ENCODE results near the gene FANCI.
A peak's percentile ranks its signal among the peaks of the same experiment; 100 is the strongest.

The FANCI gene

GRCh38 chr15:89243691-89244573 is at the start of gene FANCI:
FANCI (plus strand) TSS chr15:89243979; CDS start chr15:89247648, 3,669 bp downstream.
- peak; percentile 83 for DNase-seq

- no peak for DNase-seq
Measured at GRCh38 chr15:89194608-89195007, 49.2 kb upstream of the FANCI start.

- DNase-seq: no peak
Measured at GRCh38 chr15:89195836-89196235, 47.9 kb upstream of the FANCI start.

GRCh38 chr15:89196241-89196640 is 47.5 kb upstream of the FANCI start:
- DNase-seq: no peak

GRCh38 chr15:89196994-89197393 is 46.8 kb upstream of the FANCI start:
- DNase-seq: peak; percentile 27

- DNase-seq: no peak
Measured at GRCh38 chr15:89197503-89197971, 46.2 kb upstream of the FANCI start.

- DNase-seq: no peak
Measured at GRCh38 chr15:89198196-89198595, 45.6 kb upstream of the FANCI start.

GRCh38 chr15:89198934-89199333 is 44.8 kb upstream of the FANCI start:
- no peak for DNase-seq

- DNase-seq: no peak
Measured at GRCh38 chr15:89199746-89200145, 44.0 kb upstream of the FANCI start.

- no peak for DNase-seq
Measured at GRCh38 chr15:89200182-89200581, 43.6 kb upstream of the FANCI start.

- DNase-seq: no peak
Measured at GRCh38 chr15:89201465-89202005, 42.2 kb upstream of the FANCI start.

- DNase-seq: no peak
Measured at GRCh38 chr15:89203705-89204273, 40.0 kb upstream of the FANCI start.

- DNase-seq: no peak
Measured at GRCh38 chr15:89205991-89206585, 37.7 kb upstream of the FANCI start.

- DNase-seq: peak; percentile 37
Measured at GRCh38 chr15:89206908-89207331, 36.9 kb upstream of the FANCI start.

GRCh38 chr15:89208256-89208655 is 35.5 kb upstream of the FANCI start:
- no peak for DNase-seq

GRCh38 chr15:89209057-89209456 is 34.7 kb upstream of the FANCI start:
- DNase-seq: no peak

- no peak for DNase-seq
Measured at GRCh38 chr15:89211678-89212170, 32.1 kb upstream of the FANCI start.

- no peak for DNase-seq
Measured at GRCh38 chr15:89215627-89216026, 28.2 kb upstream of the FANCI start.

- DNase-seq: no peak
Measured at GRCh38 chr15:89217031-89217430, 26.7 kb upstream of the FANCI start.

GRCh38 chr15:89217686-89218376 is 25.9 kb upstream of the FANCI start:
- DNase-seq: no peak

GRCh38 chr15:89218531-89218930 is 25.2 kb upstream of the FANCI start:
- no peak for DNase-seq

- no peak for DNase-seq
Measured at GRCh38 chr15:89221543-89221942, 22.2 kb upstream of the FANCI start, which contains the start of gene RLBP1. RLBP1 (minus strand) TSS chr15:89221579; CDS start chr15:89218975, 2,604 bp downstream.

- DNase-seq: no peak
Measured at GRCh38 chr15:89225588-89225987, 18.2 kb upstream of the FANCI start.
